Fibroblast of the aortic adventitia (primary cell): ENCODE measurements around the gene GRAMD1B. TPM values are rescaled to one million over a fixed set of nuclear protein-coding genes. Genes with fewer than 3 reads are reported as not detected.

ENCODE experiments used
- DNase-seq: peaks from one replicate; pipeline ENCODE4 v3.0.0-alpha.2; 2010; ENCODE audit warnings: low read depth
- H3K4me3 ChIP-seq: 2 replicates; pipeline ENCODE4 v1.5.1; 2011; ENCODE audit warnings: low read depth, mild to moderate bottlenecking, control low read depth, low read length, moderate library complexity
- total RNA-seq: library from RNA; depleted of rRNA; stranded (reverse); fragments of >200 nt; gene quantifications from 2 replicates; pipeline ENCODE4 v1.2.3, GENCODE V29; 2012; ENCODE audit warnings: low replicate concordance
- TF ChIP-seq, protein P1 (sequence below): IDR thresholded peaks from 2 replicates; pipeline ENCODE4 v1.5.1; 2011; ENCODE audit warnings: mild to moderate bottlenecking, low read length, control low read depth, inconsistent platforms; ENCODE audit not compliant: insufficient read depth

Gene GRAMD1B
- total RNA-seq, 1 donor, result 11.0 TPM

DNA sequence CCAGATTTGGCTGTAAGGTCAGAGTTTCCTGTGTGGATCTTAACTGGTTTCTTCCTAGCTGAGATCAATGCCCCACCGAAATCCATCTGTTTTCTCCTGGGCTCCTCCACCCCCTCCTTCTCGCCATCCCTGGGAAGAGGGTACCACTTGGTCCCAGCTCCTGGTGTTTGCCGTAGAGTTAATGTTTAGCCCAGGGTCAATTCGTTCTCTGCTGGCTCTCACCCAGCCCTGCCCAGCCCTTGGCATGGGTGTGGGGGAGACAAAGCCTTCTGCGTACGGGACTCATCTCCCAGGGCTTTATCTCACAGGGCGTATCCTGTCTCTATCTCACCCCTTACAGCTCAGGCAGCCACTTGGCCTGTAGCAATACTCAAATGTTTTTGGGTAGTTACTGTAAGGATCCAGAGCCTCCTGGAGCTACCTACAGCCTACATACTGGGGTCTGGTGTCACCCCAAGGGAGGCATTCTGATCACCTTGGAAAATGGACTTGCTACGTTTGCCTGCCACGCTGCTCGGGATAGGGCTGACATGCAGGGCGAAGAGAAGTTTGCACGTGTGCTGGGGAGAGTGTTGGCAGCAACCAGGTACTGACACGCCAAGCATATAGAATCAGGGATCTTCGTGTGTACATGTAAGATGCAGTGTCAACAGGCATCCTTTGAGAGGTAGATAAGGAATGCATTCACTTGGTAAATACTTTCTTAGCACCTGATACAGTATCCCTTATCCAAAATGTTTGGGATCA, 158.2 kb downstream of the GRAMD1B start:
- H3K4me3 ChIP-seq, result no peak overlapping the region
- no peak for DNase-seq
- TF ChIP-seq, protein P1, sequence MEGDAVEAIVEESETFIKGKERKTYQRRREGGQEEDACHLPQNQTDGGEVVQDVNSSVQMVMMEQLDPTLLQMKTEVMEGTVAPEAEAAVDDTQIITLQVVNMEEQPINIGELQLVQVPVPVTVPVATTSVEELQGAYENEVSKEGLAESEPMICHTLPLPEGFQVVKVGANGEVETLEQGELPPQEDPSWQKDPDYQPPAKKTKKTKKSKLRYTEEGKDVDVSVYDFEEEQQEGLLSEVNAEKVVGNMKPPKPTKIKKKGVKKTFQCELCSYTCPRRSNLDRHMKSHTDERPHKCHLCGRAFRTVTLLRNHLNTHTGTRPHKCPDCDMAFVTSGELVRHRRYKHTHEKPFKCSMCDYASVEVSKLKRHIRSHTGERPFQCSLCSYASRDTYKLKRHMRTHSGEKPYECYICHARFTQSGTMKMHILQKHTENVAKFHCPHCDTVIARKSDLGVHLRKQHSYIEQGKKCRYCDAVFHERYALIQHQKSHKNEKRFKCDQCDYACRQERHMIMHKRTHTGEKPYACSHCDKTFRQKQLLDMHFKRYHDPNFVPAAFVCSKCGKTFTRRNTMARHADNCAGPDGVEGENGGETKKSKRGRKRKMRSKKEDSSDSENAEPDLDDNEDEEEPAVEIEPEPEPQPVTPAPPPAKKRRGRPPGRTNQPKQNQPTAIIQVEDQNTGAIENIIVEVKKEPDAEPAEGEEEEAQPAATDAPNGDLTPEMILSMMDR, result no peak

DNA sequence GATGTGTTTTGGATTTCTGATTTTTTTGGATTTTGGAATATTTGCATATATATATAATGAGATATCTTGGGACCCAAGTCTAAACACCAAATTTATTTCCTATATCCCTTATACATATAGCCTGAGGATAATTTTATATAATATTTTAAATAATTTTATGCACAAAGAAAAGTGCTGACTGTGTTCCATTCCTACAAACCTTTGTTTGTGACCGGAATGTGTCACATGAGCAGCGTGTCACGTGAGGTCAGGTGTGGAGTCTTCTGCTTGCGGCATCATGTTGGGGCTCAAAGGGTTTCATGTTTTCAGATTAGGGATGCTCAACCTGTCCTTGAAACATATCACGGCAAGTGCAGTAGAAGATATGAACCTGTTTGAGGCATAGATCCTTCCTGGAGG, 158.8 kb downstream of the GRAMD1B start:
- no peak for DNase-seq
- TF ChIP-seq, protein P1, result no peak
- H3K4me3 ChIP-seq, result no peak overlapping the region

DNA sequence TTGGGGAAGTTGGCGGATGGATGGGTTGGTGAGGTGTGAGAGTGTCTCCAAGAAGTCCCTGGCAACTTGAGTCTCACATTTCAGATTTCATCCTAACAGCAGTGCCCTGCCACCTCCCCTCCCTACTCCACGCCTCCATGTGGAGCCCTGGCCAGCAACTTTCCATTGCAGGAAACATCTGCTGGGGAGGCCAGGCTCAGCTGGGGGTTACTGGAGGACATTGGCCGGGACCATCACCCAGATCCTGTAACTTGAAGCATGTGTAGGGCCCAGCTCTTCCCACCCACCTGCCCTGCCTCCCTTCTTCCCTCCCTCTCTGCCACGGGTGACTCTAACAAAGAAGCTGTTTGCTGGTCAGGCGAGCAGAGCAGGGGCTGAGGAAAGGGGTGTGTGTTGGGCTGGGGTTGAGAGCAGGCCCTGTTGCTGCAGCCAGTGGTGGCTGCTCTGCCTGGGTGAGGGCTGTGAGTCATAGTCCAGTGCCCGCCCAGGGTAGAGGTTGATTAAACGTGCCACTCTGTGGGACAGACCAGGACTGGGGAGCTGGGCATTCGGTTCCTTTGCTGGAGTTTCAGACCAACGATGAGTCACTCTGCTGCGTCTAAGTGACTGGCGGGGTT, 160.3 kb downstream of the GRAMD1B start:
- TF ChIP-seq, protein P1, result no peak
- no peak overlapping the region for H3K4me3 ChIP-seq
- peak; percentile 29 for DNase-seq

DNA sequence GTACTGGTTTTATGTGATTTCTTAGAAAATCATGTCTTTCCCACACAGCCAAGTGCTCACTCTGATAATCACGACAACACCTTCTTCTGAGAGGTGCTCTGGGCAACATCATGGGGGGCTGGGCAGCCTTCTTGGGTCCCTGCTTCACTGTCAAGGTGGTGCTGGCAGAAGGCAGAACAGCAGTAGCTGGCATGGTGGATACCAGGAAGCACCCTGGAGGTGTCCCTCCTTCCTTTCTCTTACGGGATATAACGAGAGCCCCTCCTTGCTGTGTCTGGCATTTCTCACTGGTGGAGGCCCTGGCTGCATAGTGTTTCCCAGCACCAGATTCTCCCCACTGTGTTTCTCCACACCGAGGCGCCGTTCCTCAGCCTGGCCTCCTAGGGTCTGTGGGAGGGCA, 163.5 kb downstream of the GRAMD1B start:
- DNase-seq, result no peak
- H3K4me3 ChIP-seq, result no peak overlapping the region
- TF ChIP-seq, protein P1, result no peak

DNA sequence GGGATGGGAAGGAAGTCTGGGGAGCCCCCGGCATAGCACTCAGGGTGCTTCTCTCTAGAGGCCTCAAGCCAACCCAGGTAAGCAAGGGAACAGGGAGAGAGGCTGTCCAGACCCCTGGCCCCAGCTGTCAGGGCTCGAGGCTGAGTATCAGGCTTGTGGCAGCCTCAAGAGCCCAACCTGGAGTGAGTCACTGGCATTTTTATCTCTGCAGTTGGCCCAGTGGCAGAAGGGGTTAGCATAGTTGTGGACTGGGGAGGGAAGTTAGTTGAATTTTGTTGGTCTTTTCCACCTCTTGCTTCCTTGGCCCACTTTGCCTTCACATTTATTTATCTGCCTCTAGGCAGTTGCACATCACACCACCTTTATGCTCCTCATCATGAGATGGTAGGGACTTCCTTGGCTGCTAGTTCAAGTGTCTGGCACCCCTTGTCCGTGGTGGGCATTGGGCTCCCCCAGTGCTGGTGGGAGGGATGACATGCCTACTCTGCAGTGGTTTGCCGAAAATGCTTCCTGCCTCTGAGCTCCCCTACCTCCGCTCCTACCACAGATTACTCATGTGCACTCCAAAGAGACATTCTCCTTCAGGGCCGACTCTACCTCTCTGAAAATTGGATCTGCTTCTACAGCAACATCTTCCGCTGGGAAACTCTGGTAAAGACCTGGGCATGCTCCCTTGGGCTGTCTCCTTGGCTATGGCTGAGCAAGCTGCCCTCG, 164.3 kb downstream of the GRAMD1B start:
- DNase-seq, result peak; percentile 26
- H3K4me3 ChIP-seq, result no peak overlapping the region
- TF ChIP-seq, protein P1, result no peak

DNA sequence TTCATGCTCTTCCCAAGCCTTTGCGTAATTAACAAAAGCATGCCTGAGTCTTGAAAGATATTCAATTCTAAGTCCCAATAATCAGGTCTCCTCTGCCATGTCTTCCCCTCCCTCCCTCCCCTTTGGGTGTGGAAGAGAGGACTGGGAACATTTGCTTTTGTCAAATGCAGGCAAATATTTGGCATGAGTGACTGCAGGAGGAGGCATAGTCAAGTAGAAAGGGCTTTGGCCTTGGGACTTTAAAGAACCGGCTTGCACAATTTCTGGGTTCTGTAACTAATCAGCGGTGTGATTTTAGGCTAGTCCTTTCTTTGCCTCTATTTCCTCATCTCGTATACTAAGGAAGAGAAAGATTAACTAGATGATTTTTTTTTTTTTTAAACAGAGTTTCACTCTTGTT, 164.9 kb downstream of the GRAMD1B start:
- TF ChIP-seq, protein P1, result no peak
- no peak overlapping the region for H3K4me3 ChIP-seq
- DNase-seq, result no peak
